Endothelial cell (in vitro differentiated cells): ENCODE results near the gene SORCS2. TPM values are rescaled to one million over a fixed set of nuclear protein-coding genes. Genes with fewer than 3 reads are reported as not detected.

ENCODE experiments used
- DNase-seq: peaks from one replicate; pipeline ENCODE4 v3.0.0; 2021; ENCODE audit warnings: low spot score
- H3K27ac Mint-ChIP-seq: one replicate; pipeline ENCODE4 v1.8.0; 2021; ENCODE audit warnings: mixed read lengths, inconsistent platforms; ENCODE audit not compliant: unreplicated experiment
- H3K27me3 Mint-ChIP-seq: one replicate; pipeline ENCODE4 v1.8.0; 2021; ENCODE audit warnings: mild to moderate bottlenecking, moderate library complexity, mixed read lengths, inconsistent platforms; ENCODE audit not compliant: unreplicated experiment
- H3K36me3 Mint-ChIP-seq: one replicate; pipeline ENCODE4 v1.8.0; 2021; ENCODE audit warnings: mild to moderate bottlenecking, low read depth, mixed read lengths, inconsistent platforms; ENCODE audit not compliant: unreplicated experiment
- H3K4me1 Mint-ChIP-seq: one replicate; pipeline ENCODE4 v1.8.0; 2021; ENCODE audit warnings: mild to moderate bottlenecking, mixed read lengths, inconsistent platforms; ENCODE audit not compliant: unreplicated experiment
- H3K4me3 Mint-ChIP-seq: one replicate; pipeline ENCODE4 v1.8.0; 2021; ENCODE audit warnings: mild to moderate bottlenecking, mixed read lengths, inconsistent platforms; ENCODE audit not compliant: unreplicated experiment
- H3K9me3 Mint-ChIP-seq: one replicate; pipeline ENCODE4 v1.8.0; 2021; ENCODE audit warnings: mixed read lengths, inconsistent platforms; ENCODE audit not compliant: unreplicated experiment
- total RNA-seq: library from RNA; stranded (reverse); fragmentation: NEBNext Ultra II Directional; extraction: Animal tissue kit (Norgen Biotek cat#: 25700); gene quantifications from one replicate; pipeline ENCODE4 v1.2.1, GENCODE V29; 2021; ENCODE audit not compliant: unreplicated experiment
- TF ChIP-seq, protein P1 (sequence below): fragments of 200-600 bp; sonication (generic); IDR thresholded peaks from one replicate; pipeline ENCODE4 v1.5.0; 2021; ENCODE audit warnings: antibody characterized with exemption; ENCODE audit not compliant: unreplicated experiment

SORCS2 gene
- total RNA-seq, 1 donor from 2014 or later, result 1.3 TPM

DNA sequence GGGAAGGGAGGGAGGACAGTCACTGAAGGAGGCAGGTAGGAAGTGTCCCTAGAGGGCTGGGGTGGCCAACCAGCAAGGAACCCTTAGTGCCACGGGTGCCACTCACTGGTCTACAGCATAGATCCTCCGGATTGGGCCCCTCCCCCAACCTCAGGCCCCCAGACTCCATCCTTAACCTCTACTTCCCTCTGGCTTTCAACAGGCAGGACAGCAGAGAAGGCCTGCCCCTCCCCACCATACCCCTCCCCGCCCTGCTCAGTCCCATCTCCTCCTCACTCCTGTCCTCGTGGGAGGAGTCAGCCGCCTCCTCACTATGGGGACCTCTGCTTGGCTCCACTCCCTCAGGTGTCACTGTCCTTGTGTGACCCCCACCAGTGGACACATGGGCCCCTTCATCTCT is 320.1 kb downstream of the SORCS2 start:
- Mint-ChIP-seq H3K36me3 (no peaks in the 10 kb centered on the region), H3K27ac (no peak overlapping the region), H3K4me3 (no peak overlapping the region), H3K9me3 (no peaks in the 10 kb centered on the region), H3K4me1 (no peaks in the 10 kb centered on the region), H3K27me3 (peaks cover 6% of the 10 kb centered on the region)
- no peak for DNase-seq
- TF ChIP-seq, protein P1, sequence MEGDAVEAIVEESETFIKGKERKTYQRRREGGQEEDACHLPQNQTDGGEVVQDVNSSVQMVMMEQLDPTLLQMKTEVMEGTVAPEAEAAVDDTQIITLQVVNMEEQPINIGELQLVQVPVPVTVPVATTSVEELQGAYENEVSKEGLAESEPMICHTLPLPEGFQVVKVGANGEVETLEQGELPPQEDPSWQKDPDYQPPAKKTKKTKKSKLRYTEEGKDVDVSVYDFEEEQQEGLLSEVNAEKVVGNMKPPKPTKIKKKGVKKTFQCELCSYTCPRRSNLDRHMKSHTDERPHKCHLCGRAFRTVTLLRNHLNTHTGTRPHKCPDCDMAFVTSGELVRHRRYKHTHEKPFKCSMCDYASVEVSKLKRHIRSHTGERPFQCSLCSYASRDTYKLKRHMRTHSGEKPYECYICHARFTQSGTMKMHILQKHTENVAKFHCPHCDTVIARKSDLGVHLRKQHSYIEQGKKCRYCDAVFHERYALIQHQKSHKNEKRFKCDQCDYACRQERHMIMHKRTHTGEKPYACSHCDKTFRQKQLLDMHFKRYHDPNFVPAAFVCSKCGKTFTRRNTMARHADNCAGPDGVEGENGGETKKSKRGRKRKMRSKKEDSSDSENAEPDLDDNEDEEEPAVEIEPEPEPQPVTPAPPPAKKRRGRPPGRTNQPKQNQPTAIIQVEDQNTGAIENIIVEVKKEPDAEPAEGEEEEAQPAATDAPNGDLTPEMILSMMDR, result no peak

- TF ChIP-seq, protein P1, result no peak
- DNase-seq, result no peak
- Mint-ChIP-seq H3K9me3 (no peaks in the 10 kb centered on the region), H3K27me3 (peaks cover 6% of the 10 kb centered on the region), H3K27ac (no peak overlapping the region), H3K4me1 (no peaks in the 10 kb centered on the region), H3K36me3 (no peaks in the 10 kb centered on the region), H3K4me3 (no peak overlapping the region)
These were observed 320.6 kb downstream of the SORCS2 start for GRCh38 chr4:7512946-7513345.

DNA sequence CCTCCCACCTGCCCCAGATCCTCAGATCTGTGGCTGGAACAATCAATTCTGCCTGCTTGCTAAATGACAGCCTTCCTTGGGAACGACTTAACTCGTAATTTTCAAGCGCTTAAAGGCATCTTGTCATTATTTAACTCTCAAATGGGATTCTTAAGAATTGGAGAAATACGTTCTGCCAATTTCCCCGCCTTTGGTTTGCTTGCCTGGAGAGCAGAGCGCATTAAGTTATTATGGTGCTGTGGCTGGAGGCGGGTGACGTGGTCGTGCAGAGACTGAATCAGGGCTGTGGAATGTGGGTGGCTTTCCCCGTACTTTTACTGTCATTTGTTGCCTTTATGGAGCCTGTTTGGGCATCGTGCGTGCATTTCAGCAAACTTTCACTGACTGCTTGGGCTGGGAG is 321.3 kb downstream of the SORCS2 start:
- no peaks in the 10 kb centered on the region for H3K9me3 Mint-ChIP-seq
- TF ChIP-seq, protein P1, result no peak
- no peaks in the 10 kb centered on the region for H3K4me1 Mint-ChIP-seq
- peaks cover 5% of the 10 kb centered on the region for H3K27me3 Mint-ChIP-seq
- H3K4me3 Mint-ChIP-seq, result no peak overlapping the region
- H3K36me3 Mint-ChIP-seq, result no peaks in the 10 kb centered on the region
- no peak for DNase-seq
- no peak overlapping the region for H3K27ac Mint-ChIP-seq

GRCh38 chr4:7514281-7514680 is 321.9 kb downstream of the SORCS2 start:
- H3K36me3 Mint-ChIP-seq, result no peaks in the 10 kb centered on the region
- DNase-seq, result no peak
- H3K4me1 Mint-ChIP-seq, result no peaks in the 10 kb centered on the region
- peaks cover 2% of the 10 kb centered on the region for H3K27me3 Mint-ChIP-seq
- no peak overlapping the region for H3K4me3 Mint-ChIP-seq
- no peaks in the 10 kb centered on the region for H3K9me3 Mint-ChIP-seq
- no peak overlapping the region for H3K27ac Mint-ChIP-seq
- TF ChIP-seq, protein P1, result no peak

DNA sequence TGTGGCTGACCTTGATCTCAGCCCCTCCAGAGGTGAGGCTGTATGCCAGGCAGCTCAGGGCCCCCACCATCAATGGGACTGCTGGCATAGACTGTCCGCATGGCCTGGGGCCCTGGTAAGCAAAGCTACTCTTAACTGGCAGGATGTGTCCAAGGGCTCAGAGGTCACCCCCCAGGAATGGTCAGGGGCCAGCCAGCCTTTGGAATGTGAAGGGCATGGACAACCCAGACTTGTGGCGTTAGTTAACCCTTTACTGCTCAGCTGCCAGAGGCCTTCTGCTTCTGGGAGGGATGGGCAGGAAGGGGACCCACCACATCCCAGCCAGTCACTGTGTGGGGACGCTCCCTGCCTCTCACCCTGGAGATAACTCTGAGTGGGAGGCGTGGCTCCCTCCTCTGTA is 322.5 kb downstream of the SORCS2 start:
- peaks cover 2% of the 10 kb centered on the region for H3K27me3 Mint-ChIP-seq
- no peak overlapping the region for H3K27ac Mint-ChIP-seq
- no peaks in the 10 kb centered on the region for H3K9me3 Mint-ChIP-seq
- H3K4me3 Mint-ChIP-seq, result no peak overlapping the region
- H3K4me1 Mint-ChIP-seq, result no peaks in the 10 kb centered on the region
- no peaks in the 10 kb centered on the region for H3K36me3 Mint-ChIP-seq
- DNase-seq, result no peak
- TF ChIP-seq, protein P1, result no peak
